ENCODE results near the gene CARD19.

DNA sequence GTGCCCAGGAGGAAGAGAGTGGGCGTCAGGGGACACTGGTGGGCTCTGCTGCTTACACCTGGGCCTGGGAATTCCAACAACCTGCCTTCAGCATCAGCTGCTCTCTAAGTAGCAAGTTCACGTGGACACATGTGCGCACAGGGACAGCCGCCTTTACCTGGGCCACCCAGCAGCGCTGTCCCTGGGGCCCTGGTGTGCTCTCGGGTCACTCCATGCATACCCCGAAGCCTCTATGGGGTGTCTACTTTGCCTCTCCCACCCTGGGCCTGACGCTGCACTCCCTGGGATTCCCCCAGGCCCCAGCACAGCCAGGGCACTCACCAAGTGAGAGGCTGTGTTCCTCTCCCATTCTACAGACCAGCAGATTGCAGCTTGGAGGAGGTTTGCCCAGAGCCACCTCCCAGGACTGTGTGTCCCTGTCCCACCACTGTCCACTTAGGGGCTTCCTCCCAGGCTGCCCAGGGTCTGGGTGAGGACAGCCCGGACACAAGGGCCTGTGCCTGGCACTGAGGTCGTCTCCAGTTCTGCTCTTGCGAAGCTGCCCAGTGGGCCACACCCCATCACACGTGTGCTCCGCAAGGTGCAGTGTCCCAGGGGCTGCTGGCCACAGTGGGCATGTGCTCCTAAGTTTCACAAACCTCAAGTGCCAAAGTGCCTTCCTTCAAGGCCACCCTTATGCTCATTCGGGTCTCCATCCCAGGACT is 32.1 kb downstream of the CARD19 start:
- no peak for TF ChIP-seq CTCF (tag by site-specific recombination; IDR thresholded peaks at IDR 0.05)
- no peak for TF ChIP-seq WT1 (tag by site-specific recombination; IDR thresholded peaks at IDR 0.05)
- TF ChIP-seq GLI4 (tag by site-specific recombination; IDR thresholded peaks at IDR 0.05): no peak
- TF ChIP-seq SP2 (tag by site-specific recombination; IDR thresholded peaks at IDR 0.05): no peak
- no peak for TF ChIP-seq ZBTB7A (tag by site-specific recombination; IDR thresholded peaks at IDR 0.05; ENCODE audit: low read depth)
- TF ChIP-seq ZNF184 (tag by site-specific recombination; IDR thresholded peaks at IDR 0.05): no peak
- TF ChIP-seq ATF2 (tag by site-specific recombination; IDR thresholded peaks at IDR 0.05; ENCODE audit: low read depth): no peak
- TF ChIP-seq ZNF350 (tag by site-specific recombination; IDR thresholded peaks at IDR 0.05): no peak
- no peak for TF ChIP-seq GLIS1 (tag by site-specific recombination; IDR thresholded peaks at IDR 0.05)
- TF ChIP-seq ZNF138 (tag by site-specific recombination; IDR thresholded peaks at IDR 0.05; ENCODE audit: borderline replicate concordance): no peak
- no peak for TF ChIP-seq SALL2 (tag by site-specific recombination; IDR thresholded peaks at IDR 0.05; ENCODE audit: borderline replicate concordance)
- no peak for TF ChIP-seq KLF1 (tag by site-specific recombination; IDR thresholded peaks at IDR 0.05)
- no peak for TF ChIP-seq REST (tag by site-specific recombination; IDR thresholded peaks at IDR 0.05)

Measured in HEK293 (cell line).